Common myeloid progenitor, CD34-positive (primary cell): ENCODE results near the gene STAT5A.

Source experiments
- CTCF ChIA-PET: fragments of 350-600 bp; sonication (Branson Sonifier 250); formaldehyde crosslinking; loops from one replicate; lab custom pipeline; 2021; ENCODE audit warnings: antibody characterized with exemption; lab: Charles Lee
- POLR2A ChIA-PET: fragments of 350-600 bp; sonication (Branson Sonifier 250); formaldehyde crosslinking; loops from one replicate; lab custom pipeline; 2021; ENCODE audit warnings: antibody characterized with exemption; lab: Charles Lee
- DNase-seq, 3 donors: peaks; one replicate each; pipeline versions ENCODE4 v3.0.0 to v3.0.0-alpha.2; 2013
- H3K27ac ChIP-seq, 2 experiments: 1 replicate in 1 of 2; 2 replicates in 1 of 2; pipeline ENCODE4 v1.7.0; 2013; ENCODE audit warnings: inconsistent platforms in 2 of 2, low read length in 2 of 2, mild to moderate bottlenecking in 2 of 2, low read depth in 1 of 2, moderate library complexity in 1 of 2; ENCODE audit not compliant: severe bottlenecking in 2 of 2, insufficient read depth in 1 of 2, poor library complexity in 1 of 2
- H3K27me3 ChIP-seq, 5 experiments: replicated peaks in 2 of 5; 1 replicate in 3 of 5; 2 replicates in 2 of 5; pipeline versions ENCODE4 v1.6.1 to v1.7.0; 2013; ENCODE audit warnings: low read length in 4 of 5, mild to moderate bottlenecking in 2 of 5, moderate library complexity in 2 of 5, inconsistent platforms in 1 of 5; ENCODE audit not compliant: insufficient read depth in 5 of 5, control insufficient read depth in 4 of 5
- H3K36me3 ChIP-seq, 4 experiments: 1 replicate in 2 of 4; 2 replicates in 2 of 4; pipeline versions ENCODE4 v1.6.1 to v1.7.0; 2013; ENCODE audit warnings: low read length in 3 of 4, control low read depth in 1 of 4, mild to moderate bottlenecking in 1 of 4; ENCODE audit not compliant: control insufficient read depth in 4 of 4, insufficient read depth in 4 of 4
- H3K4me1 ChIP-seq, 4 experiments: 1 replicate in 3 of 4; 2 replicates in 1 of 4; pipeline versions ENCODE4 v1.6.1 to v1.7.1; 2013; ENCODE audit warnings: low read length in 3 of 4, mild to moderate bottlenecking in 3 of 4, control low read depth in 1 of 4, inconsistent platforms in 1 of 4, moderate library complexity in 1 of 4; ENCODE audit not compliant: control insufficient read depth in 4 of 4, insufficient read depth in 4 of 4; ENCODE audit errors: control extremely low read depth in 1 of 4
- H3K4me3 ChIP-seq, 7 experiments: 1 replicate in 4 of 7; 2 replicates in 3 of 7; pipeline versions ENCODE4 v1.5.1 to v1.7.0; 2013; ENCODE audit warnings: mild to moderate bottlenecking in 7 of 7, low read length in 6 of 7, moderate library complexity in 6 of 7, inconsistent platforms in 2 of 7, low read depth in 2 of 7, control low read depth in 1 of 7; ENCODE audit not compliant: insufficient read depth in 4 of 7, control insufficient read depth in 1 of 7; ENCODE audit errors: extremely low read depth in 1 of 7
- H3K9me3 ChIP-seq, 5 experiments: 1 replicate in 4 of 5; 2 replicates in 1 of 5; pipeline versions ENCODE4 v1.6.1 to v1.7.1; 2013; ENCODE audit warnings: low read length in 4 of 5, mild to moderate bottlenecking in 2 of 5, inconsistent platforms in 1 of 5, low read depth in 1 of 5, moderate library complexity in 1 of 5; ENCODE audit not compliant: control insufficient read depth in 4 of 5, insufficient read depth in 2 of 5; ENCODE audit errors: control extremely low read depth in 1 of 5
- WGBS: methylation state at CpG from one replicate; pipeline ENCODE4 v1.1.5; 2013; ENCODE audit not compliant: insufficient coverage; 5-methylcytosine and 5-hydroxymethylcytosine counted together

The STAT5A gene

GRCh38 chr17:42340691-42341127 lies 52.4 kb downstream of the STAT5A start:
- ChIA-PET CTCF (interaction anchor here (0.7 to 2.8 kb wide), 7 partner anchors 9 to 66 kb away, joined by 3 to 9 read pairs (median 7); partner anchors contain the start of gene STAT3), POLR2A (interaction anchor here (0.6 to 1.1 kb wide), 2 partner anchors 45 to 48 kb away, joined by 3 read pairs; no protein-coding TSS in a partner anchor)
- no peak overlapping the region for H3K27ac ChIP-seq
- no peak overlapping the region for H3K4me3 ChIP-seq
- no peaks in the 10 kb centered on the region for H3K27me3 ChIP-seq
- peaks cover 0 to 10% (median 3%) of the 10 kb centered on the region in 4 experiments for H3K4me1 ChIP-seq
- peaks cover 16 to 81% (median 53%) of the 10 kb centered on the region in 4 experiments for H3K36me3 ChIP-seq
- no peaks in the 10 kb centered on the region for H3K9me3 ChIP-seq
- DNase-seq = no peak

DNA sequence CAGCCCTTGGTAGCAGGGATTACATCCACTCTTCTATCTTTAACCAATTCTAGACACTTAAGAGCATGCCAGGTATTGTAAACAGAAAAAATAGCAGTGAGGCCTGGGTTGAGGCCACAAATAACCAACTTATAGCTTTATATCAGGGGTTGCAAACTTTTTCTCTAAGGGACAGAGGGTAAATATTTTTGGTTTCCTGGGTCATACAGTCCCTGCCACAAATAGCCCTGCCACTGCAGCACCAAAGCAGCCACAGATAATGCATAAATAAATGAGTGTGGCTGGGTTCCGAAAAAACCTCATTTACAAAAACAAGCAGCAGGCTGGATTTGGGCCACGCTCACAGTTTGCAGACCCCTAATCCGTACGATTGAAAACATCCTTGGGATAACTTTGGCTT lies 53.3 kb downstream of the STAT5A start:
- CTCF ChIA-PET = interaction anchor here (0.7 to 2.8 kb wide), 7 partner anchors 8 to 65 kb away, joined by 3 to 9 read pairs (median 7); partner anchors contain the start of gene STAT3
- POLR2A ChIA-PET = interaction anchor here (0.9 kb wide), 1 partner anchor 29 kb away, joined by 3 read pairs; no protein-coding TSS in a partner anchor
- H3K36me3 ChIP-seq = peaks cover 18 to 81% (median 52%) of the 10 kb centered on the region in 4 experiments
- H3K27me3 ChIP-seq = no peaks in the 10 kb centered on the region
- WGBS = 100% methylated on average over 4 of the region's 4 CpGs
- H3K4me1 ChIP-seq = peaks cover 0 to 10% (median 3%) of the 10 kb centered on the region in 4 experiments
- H3K27ac ChIP-seq = peak overlapping the region; percentile 2 to 44
- no peak for DNase-seq
- H3K9me3 ChIP-seq = no peaks in the 10 kb centered on the region
- H3K4me3 ChIP-seq = no peak overlapping the region

DNA sequence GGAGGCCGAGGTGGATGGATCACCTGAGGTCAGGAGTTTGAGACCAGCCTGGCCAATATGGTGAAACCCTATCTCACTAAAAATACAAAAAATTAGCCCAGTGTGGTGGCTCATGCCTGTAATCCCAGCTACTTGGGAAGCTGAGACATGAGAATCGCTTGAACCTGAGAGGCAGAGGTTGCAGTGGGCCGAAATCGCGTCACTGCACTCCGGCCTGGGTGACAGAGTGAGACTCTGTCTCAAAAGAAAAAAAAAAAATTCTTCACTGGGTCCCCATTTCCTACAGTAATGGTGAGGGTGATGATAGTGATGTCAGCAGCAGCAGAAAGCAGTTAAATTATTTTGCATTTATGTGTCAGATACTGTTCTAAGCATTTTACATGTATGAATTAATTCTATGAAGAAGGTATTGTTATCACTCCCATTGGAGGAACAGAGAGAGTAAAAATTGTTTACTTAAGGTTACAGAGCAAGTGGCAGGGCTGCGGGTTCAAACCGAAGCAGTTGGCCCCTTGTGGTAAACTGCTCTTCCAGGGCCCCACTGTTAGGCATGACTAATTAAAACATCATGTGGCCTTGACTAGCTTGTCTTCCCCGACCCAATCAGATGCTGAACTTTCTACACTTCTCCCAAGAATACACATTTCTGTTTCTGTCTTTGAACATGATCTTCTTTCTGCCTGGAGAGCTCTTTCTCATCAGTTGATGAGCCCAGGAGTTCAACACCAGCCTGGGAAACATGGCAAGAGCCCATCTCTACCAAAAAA lies 54.1 kb downstream of the STAT5A start:
- WGBS = 84% methylated on average over 8 of the region's 9 CpGs
- Histone ChIP-seq H3K36me3 (peaks cover 20 to 76% (median 52%) of the 10 kb centered on the region in 4 experiments), H3K27ac (peak overlapping the region in 1 of 2 experiments; percentile 14), H3K9me3 (no peaks in the 10 kb centered on the region), H3K27me3 (no peaks in the 10 kb centered on the region), H3K4me1 (peaks cover 0 to 10% (median 3%) of the 10 kb centered on the region in 4 experiments), H3K4me3 (no peak overlapping the region)
- peak in 2 of 3 donors; percentile 45 to 56 for DNase-seq
- POLR2A ChIA-PET = no interaction called here
- CTCF ChIA-PET = interaction anchor here (0.9 kb wide), 1 partner anchor 14 kb away, joined by 3 read pairs; no protein-coding TSS in a partner anchor

GRCh38 chr17:42345396-42346073 lies 57.2 kb downstream of the STAT5A start:
- ChIA-PET POLR2A (no interaction called here), CTCF (interaction anchor here (0.7 kb wide), 1 partner anchor 1930 kb away, joined by 3 read pairs; no protein-coding TSS in a partner anchor)
- H3K36me3 ChIP-seq = peaks cover 22 to 62% (median 39%) of the 10 kb centered on the region in 4 experiments
- H3K27ac ChIP-seq = no peak overlapping the region
- no peak for DNase-seq
- H3K27me3 ChIP-seq = no peaks in the 10 kb centered on the region
- H3K4me1 ChIP-seq = peaks cover 0 to 9% (median 5%) of the 10 kb centered on the region in 4 experiments
- no peak overlapping the region for H3K4me3 ChIP-seq
- 94% methylated on average over 9 of the region's 13 CpGs for WGBS
- H3K9me3 ChIP-seq = peaks cover 0 to 1% (median 0%) of the 10 kb centered on the region in 5 experiments

GRCh38 chr17:42346481-42346880 lies 58.2 kb downstream of the STAT5A start:
- WGBS = 89% methylated on average over 2 of the region's 8 CpGs

DNA sequence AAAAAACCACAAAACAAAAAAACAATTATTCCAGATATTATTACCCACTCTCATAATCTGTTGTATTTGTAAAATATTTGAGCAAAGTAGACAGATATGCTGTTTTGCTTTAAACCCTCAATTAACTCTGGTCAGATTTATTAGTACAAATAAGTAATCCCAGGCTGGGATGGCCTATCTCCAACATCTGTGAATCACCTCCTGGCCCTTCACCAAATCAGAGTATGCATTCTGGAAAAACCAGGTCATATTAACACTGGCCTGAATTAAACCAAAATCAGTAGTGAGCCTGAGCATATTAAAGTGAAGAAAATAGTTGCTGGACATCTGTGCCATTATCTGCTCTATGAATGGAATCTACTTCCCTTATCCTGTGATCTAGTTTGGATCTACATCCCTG lies 58.9 kb downstream of the STAT5A start:
- Histone ChIP-seq H3K36me3 (peaks cover 18 to 46% (median 25%) of the 10 kb centered on the region in 4 experiments), H3K27ac (no peak overlapping the region), H3K4me1 (peaks cover 0 to 7% (median 5%) of the 10 kb centered on the region in 4 experiments), H3K9me3 (peaks cover 0 to 1% (median 0%) of the 10 kb centered on the region in 5 experiments), H3K4me3 (no peak overlapping the region), H3K27me3 (no peaks in the 10 kb centered on the region)
- POLR2A ChIA-PET = no interaction called here
- CTCF ChIA-PET = interaction anchor here (0.6 to 3.2 kb wide), 2 partner anchors 56 to 167 kb away, joined by 3 to 9 read pairs; no protein-coding TSS in a partner anchor
- no peak for DNase-seq

More at GRCh38 chr17:42346481-42346880, 58.2 kb downstream of the STAT5A start:
- H3K27me3 ChIP-seq = no peaks in the 10 kb centered on the region
- ChIA-PET POLR2A (no interaction called here), CTCF (interaction anchor here (0.6 kb wide), 1 partner anchor 166 kb away, joined by 3 read pairs; no protein-coding TSS in a partner anchor)
- H3K4me1 ChIP-seq = peaks cover 0 to 9% (median 5%) of the 10 kb centered on the region in 4 experiments
- H3K9me3 ChIP-seq = peaks cover 0 to 1% (median 0%) of the 10 kb centered on the region in 5 experiments
- no peak overlapping the region for H3K4me3 ChIP-seq
- DNase-seq = no peak
- no peak overlapping the region for H3K27ac ChIP-seq
- H3K36me3 ChIP-seq = peaks cover 18 to 52% (median 32%) of the 10 kb centered on the region in 4 experiments
